Lower leg skin (tissue), 4 donors: ENCODE results near the gene GPAM. TPM values are rescaled to one million over a fixed set of nuclear protein-coding genes. Genes with fewer than 3 reads are reported as not detected.

ENCODE experiments used
- DNase-seq, 2 donors: peaks; one replicate each; pipeline ENCODE4 v3.0.0-alpha.2; 2019; ENCODE audit warnings: low spot score in 2 of 2
- H3K4me3 ChIP-seq: fragments of 200-600 bp; sonication (generic); 2 replicates; pipeline ENCODE4 v1.5.1; 2017; ENCODE audit warnings: mild to moderate bottlenecking, low read depth; ENCODE audit not compliant: poor library complexity, severe bottlenecking
- POLR2A ChIP-seq, 2 donors: fragments of 450-650 bp; IDR thresholded peaks; one replicate each; pipeline ENCODE4 v1.6.1; 2016 to 2017; ENCODE audit warnings: antibody characterized with exemption in 2 of 2, mild to moderate bottlenecking in 1 of 2, moderate library complexity in 1 of 2
- WGBS, 2 donors: methylation state at CpG; one replicate each; pipeline ENCODE4 v1.1.5; 2018; 5-methylcytosine and 5-hydroxymethylcytosine counted together
- intact Hi-C: fragments of 100-400 bp; cut with DNase I; formaldehyde crosslinking; loops from one replicate; pipeline ENCODE4 v1.15.0; 2023; ENCODE audit warnings: low total_unique reads
- total RNA-seq, 4 donors: library from RNA; depleted of rRNA; stranded (reverse); fragments of >200 nt; gene quantifications; one replicate each; pipeline ENCODE4 v1.1.0, GENCODE V29; 2016
- TF ChIP-seq, protein P1 (sequence below), 3 donors: fragments of 450-650 bp; IDR thresholded peaks; one replicate each; pipeline ENCODE4 v1.5.1; 2016; ENCODE audit warnings: antibody characterized with exemption in 3 of 3, mild to moderate bottlenecking in 3 of 3, moderate library complexity in 2 of 3

The GPAM gene
- total RNA-seq, 4 donors from 2014 or later, result 3.1 to 7.0 (median 4.7) TPM

DNA sequence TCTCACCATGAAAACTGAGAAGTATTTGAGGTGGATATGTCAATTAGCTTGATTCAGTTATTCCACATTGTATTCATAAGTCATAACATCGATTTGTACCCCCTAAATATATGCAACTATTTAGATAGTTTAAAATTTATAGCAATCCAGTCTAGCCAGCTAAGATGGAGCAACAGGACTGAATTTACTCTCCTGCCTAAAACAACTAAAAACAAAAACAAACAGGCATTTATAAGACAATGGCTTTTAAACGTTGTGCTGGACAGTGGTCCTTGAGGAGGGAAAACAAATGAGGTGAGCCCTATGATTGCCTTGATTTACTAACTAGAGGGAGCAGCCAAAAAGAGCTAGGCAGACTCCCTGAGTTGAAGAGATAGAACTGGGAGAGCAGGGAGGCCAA, 814 bp upstream of the GPAM start:
- DNase-seq, result no peak
- no peak for TF ChIP-seq POLR2A (IDR thresholded peaks at IDR 0.05)
- TF ChIP-seq, protein P1, sequence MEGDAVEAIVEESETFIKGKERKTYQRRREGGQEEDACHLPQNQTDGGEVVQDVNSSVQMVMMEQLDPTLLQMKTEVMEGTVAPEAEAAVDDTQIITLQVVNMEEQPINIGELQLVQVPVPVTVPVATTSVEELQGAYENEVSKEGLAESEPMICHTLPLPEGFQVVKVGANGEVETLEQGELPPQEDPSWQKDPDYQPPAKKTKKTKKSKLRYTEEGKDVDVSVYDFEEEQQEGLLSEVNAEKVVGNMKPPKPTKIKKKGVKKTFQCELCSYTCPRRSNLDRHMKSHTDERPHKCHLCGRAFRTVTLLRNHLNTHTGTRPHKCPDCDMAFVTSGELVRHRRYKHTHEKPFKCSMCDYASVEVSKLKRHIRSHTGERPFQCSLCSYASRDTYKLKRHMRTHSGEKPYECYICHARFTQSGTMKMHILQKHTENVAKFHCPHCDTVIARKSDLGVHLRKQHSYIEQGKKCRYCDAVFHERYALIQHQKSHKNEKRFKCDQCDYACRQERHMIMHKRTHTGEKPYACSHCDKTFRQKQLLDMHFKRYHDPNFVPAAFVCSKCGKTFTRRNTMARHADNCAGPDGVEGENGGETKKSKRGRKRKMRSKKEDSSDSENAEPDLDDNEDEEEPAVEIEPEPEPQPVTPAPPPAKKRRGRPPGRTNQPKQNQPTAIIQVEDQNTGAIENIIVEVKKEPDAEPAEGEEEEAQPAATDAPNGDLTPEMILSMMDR (IDR thresholded peaks at IDR 0.05), result no peak
- 15 to 18% methylated on average over 2 of the region's 2 CpGs for WGBS, 2 donors
- intact Hi-C loops, result no loop called here
- no peak overlapping the region for H3K4me3 ChIP-seq

DNA sequence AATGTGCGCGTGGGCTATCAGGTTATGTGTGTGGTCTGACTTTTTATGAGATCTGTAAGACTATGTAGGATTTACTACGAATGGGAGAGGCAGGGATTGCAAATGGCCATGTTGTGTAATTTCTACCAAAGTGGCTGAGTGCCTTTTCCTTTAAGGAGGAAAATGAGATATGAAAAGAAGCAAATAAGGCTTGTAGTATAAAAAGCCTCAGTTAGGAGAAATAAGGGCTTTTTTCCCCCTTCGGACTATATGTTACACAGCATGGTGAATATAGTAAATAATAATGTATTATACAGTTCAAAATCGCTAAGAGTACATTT, 447 bp upstream of the GPAM start:
- intact Hi-C loops, result no loop called here
- no peak for DNase-seq
- WGBS, 2 donors, result 10 to 12% methylated on average over 5 of the region's 5 CpGs
- peak overlapping the region; percentile 71 for H3K4me3 ChIP-seq
- TF ChIP-seq POLR2A (IDR thresholded peaks at IDR 0.05), result no peak
- TF ChIP-seq, protein P1 (IDR thresholded peaks at IDR 0.05), result no peak

DNA sequence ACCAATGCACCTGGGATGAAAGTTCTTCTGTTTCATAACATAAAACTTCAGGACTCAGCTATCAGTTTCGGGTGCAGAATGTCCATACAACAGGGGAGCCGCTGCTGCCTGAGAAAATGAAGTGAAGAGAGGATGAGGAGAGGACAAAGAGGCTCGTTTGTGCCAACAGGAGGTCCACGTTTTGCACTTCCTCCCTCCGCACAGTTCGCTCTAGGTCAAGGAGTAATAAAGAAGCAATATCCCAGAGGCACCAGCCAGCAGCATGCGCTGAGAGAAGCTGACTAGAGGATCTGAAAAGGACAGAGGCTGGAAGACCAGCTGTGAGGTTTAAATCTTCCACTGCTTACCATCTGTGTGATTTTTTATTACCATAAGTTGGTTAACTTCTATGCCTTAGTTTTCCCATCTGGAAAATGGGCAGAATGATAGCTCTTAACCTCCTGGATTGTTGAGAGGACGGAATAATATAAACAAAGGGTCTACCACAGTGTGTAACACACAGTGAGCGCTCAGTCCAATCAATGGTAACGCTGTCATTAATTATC, 709 bp downstream of the GPAM start:
- no peak for TF ChIP-seq POLR2A (IDR thresholded peaks at IDR 0.05)
- TF ChIP-seq, protein P1 (IDR thresholded peaks at IDR 0.05), result no peak

GRCh38 chr10:112177247-112177646, 6.3 kb downstream of the GPAM start:
- TF ChIP-seq, protein P1 (IDR thresholded peaks at IDR 0.05), result no peak
- no peak for TF ChIP-seq POLR2A (IDR thresholded peaks at IDR 0.05)
- intact Hi-C loops, result no loop called here
- DNase-seq, result no peak
- no peak overlapping the region for H3K4me3 ChIP-seq
- WGBS, 2 donors, result 78 to 89% methylated on average over 1 of the region's 1 CpG

More for the DNA sequence above, 709 bp downstream of the GPAM start:
- peak overlapping the region; percentile 71 for H3K4me3 ChIP-seq
- intact Hi-C loops, result no loop called here
- WGBS, 2 donors, result 25 to 31% methylated on average over 10 of the region's 10 CpGs
- DNase-seq, result no peak

DNA sequence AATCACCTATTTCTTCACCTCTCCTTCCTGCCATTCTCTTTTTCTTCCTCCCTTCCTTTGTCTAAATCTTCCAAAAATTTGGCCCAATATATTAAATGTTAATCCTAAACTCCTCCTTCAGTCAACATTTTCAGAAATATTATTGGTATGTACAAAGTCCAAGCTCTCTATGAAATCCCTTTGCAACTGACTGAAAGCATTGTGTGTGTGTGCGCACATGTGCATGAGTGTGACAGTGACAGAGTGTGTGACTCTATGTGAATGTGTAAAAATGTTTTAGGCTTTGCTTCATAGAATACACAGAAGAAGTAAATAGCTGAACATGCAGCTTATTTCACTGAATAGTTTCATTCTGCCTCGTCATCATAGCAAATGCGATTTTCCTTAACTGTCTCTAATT, 7.0 kb downstream of the GPAM start:
- DNase-seq, result no peak
- TF ChIP-seq, protein P1 (IDR thresholded peaks at IDR 0.05), result no peak
- no peak for TF ChIP-seq POLR2A (IDR thresholded peaks at IDR 0.05)
- H3K4me3 ChIP-seq, result no peak overlapping the region
- 87 to 97% methylated on average over 3 of the region's 3 CpGs for WGBS, 2 donors
- intact Hi-C loops, result no loop called here

GRCh38 chr10:112175409-112175808, 8.2 kb downstream of the GPAM start:
- WGBS, 2 donors, result 94 to 95% methylated on average over 8 of the region's 8 CpGs
- no peak for DNase-seq
- intact Hi-C loops, result no loop called here
- no peak for TF ChIP-seq POLR2A (IDR thresholded peaks at IDR 0.05)
- TF ChIP-seq, protein P1 (IDR thresholded peaks at IDR 0.05), result no peak
- no peak overlapping the region for H3K4me3 ChIP-seq
